Liver (tissue), 3 donors: ENCODE results near the gene LRWD1.

Source experiments
- JUND ChIP-seq, 2 donors: IDR thresholded peaks; 2 replicates each; pipeline ENCODE4 v1.6.1; 2016; ENCODE audit warnings: antibody characterized with exemption in 2 of 2
- RAD21 ChIP-seq, 2 donors: IDR thresholded peaks; 2 replicates each; pipeline ENCODE4 v1.6.1; 2016; ENCODE audit warnings: antibody characterized with exemption in 2 of 2, mild to moderate bottlenecking in 2 of 2
- TAF1 ChIP-seq: conservative IDR thresholded peaks from 2 replicates; pipeline ENCODE4 v1.6.1; 2016; ENCODE audit warnings: antibody characterized with exemption, mild to moderate bottlenecking
- TF ChIP-seq, protein P1 (sequence below): fragments of 150-350 bp; IDR thresholded peaks from 2 replicates; pipeline ENCODE4 v1.5.1; 2017; ENCODE audit warnings: improper control_type of control experiment, low read depth, low read length; ENCODE audit not compliant: missing input control
- TF ChIP-seq, protein P2 (sequence below): IDR thresholded peaks from 2 replicates; pipeline ENCODE4 v1.6.1; 2016; ENCODE audit warnings: antibody characterized with exemption, mild to moderate bottlenecking
- TF ChIP-seq, protein P3 (sequence below): IDR thresholded peaks from 2 replicates; pipeline ENCODE4 v1.6.1; 2016; ENCODE audit warnings: antibody characterized with exemption
- donor health status: healthy.
- donor health status: healthy.

DNA sequence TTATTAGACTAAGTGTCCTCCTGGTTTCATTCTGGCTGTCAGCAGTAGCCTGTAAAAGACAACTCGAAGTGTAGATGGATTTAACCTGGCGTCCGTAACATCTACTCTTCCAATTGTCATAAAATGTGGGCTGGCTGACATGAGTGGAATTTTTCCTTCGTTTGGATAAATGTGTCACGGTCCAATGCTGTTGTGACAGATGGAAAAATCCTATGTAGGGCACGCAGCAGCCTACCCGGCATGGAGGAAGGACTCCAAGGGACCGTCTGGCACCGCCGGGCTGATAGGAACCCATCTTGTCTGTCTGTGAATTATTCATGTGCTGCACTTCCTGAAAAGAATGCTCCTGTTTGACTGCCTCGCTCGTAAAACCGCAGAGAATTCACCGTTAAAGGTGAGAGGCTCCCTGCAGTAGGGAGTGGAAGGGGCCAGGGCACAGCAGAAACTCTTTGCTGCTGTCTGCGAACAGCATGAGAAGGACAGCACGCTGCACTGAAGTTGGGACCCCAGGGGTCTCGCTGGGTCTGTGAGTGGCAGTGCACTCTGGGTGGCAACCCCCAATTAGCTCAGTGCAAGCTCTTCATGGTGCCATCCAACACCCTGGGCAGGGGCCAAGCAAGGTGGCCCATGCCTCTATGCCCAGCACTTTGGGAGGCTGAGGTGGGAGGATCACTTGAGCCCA, 33.0 kb upstream of the LRWD1 start:
- TF ChIP-seq, protein P1, sequence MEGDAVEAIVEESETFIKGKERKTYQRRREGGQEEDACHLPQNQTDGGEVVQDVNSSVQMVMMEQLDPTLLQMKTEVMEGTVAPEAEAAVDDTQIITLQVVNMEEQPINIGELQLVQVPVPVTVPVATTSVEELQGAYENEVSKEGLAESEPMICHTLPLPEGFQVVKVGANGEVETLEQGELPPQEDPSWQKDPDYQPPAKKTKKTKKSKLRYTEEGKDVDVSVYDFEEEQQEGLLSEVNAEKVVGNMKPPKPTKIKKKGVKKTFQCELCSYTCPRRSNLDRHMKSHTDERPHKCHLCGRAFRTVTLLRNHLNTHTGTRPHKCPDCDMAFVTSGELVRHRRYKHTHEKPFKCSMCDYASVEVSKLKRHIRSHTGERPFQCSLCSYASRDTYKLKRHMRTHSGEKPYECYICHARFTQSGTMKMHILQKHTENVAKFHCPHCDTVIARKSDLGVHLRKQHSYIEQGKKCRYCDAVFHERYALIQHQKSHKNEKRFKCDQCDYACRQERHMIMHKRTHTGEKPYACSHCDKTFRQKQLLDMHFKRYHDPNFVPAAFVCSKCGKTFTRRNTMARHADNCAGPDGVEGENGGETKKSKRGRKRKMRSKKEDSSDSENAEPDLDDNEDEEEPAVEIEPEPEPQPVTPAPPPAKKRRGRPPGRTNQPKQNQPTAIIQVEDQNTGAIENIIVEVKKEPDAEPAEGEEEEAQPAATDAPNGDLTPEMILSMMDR: no peak
- TF ChIP-seq, protein P2, sequence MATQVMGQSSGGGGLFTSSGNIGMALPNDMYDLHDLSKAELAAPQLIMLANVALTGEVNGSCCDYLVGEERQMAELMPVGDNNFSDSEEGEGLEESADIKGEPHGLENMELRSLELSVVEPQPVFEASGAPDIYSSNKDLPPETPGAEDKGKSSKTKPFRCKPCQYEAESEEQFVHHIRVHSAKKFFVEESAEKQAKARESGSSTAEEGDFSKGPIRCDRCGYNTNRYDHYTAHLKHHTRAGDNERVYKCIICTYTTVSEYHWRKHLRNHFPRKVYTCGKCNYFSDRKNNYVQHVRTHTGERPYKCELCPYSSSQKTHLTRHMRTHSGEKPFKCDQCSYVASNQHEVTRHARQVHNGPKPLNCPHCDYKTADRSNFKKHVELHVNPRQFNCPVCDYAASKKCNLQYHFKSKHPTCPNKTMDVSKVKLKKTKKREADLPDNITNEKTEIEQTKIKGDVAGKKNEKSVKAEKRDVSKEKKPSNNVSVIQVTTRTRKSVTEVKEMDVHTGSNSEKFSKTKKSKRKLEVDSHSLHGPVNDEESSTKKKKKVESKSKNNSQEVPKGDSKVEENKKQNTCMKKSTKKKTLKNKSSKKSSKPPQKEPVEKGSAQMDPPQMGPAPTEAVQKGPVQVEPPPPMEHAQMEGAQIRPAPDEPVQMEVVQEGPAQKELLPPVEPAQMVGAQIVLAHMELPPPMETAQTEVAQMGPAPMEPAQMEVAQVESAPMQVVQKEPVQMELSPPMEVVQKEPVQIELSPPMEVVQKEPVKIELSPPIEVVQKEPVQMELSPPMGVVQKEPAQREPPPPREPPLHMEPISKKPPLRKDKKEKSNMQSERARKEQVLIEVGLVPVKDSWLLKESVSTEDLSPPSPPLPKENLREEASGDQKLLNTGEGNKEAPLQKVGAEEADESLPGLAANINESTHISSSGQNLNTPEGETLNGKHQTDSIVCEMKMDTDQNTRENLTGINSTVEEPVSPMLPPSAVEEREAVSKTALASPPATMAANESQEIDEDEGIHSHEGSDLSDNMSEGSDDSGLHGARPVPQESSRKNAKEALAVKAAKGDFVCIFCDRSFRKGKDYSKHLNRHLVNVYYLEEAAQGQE: no peak
- TF ChIP-seq RAD21 (IDR thresholded peaks at IDR 0.05): no peak
- no peak for TF ChIP-seq JUND (IDR thresholded peaks at IDR 0.05)
- no peak for TF ChIP-seq TAF1
- TF ChIP-seq, protein P3, sequence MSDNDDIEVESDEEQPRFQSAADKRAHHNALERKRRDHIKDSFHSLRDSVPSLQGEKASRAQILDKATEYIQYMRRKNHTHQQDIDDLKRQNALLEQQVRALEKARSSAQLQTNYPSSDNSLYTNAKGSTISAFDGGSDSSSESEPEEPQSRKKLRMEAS: no peak
